Naive thymus-derived CD4-positive, alpha-beta T cell (primary cell): ENCODE data around the gene REXO1. TPM values are rescaled to one million over a fixed set of nuclear protein-coding genes. Genes with fewer than 3 reads are reported as not detected.

ENCODE experiments used
- ATAC-seq: fragments of 150-1000 bp; cut with Tn5 transposase; 2 replicates; pipeline ENCODE4 v1.10.0; 2021; ENCODE audit warnings: mild to moderate bottlenecking, moderate library complexity
- CTCF ChIA-PET: fragments of 350-600 bp; sonication (Branson Sonifier 250); formaldehyde crosslinking; loops from one replicate; lab custom pipeline; 2021; ENCODE audit warnings: antibody characterized with exemption; lab: Charles Lee
- POLR2A ChIA-PET: fragments of 350-600 bp; sonication (Branson Sonifier 250); formaldehyde crosslinking; loops from one replicate; lab custom pipeline; 2021; ENCODE audit warnings: antibody characterized with exemption, inconsistent platforms; lab: Charles Lee
- DNase-seq, 9 donors: peaks; one replicate each; pipeline versions ENCODE4 v3.0.0 to v3.0.0-alpha.2; 2020 to 2022; ENCODE audit warnings: mixed read lengths in 1 of 9
- H3K27ac ChIP-seq: one replicate; pipeline ENCODE4 v1.7.0; 2013; ENCODE audit warnings: mild to moderate bottlenecking, low read depth, low read length, moderate library complexity
- H3K27me3 ChIP-seq, 2 donors: one replicate each; pipeline ENCODE4 v1.7.0; 2013; ENCODE audit warnings: low read length in 2 of 2, mild to moderate bottlenecking in 2 of 2, moderate library complexity in 2 of 2; ENCODE audit not compliant: control insufficient read depth in 2 of 2, insufficient read depth in 2 of 2
- H3K36me3 ChIP-seq, 3 experiments: 1 replicate in 2 of 3; 2 replicates in 1 of 3; pipeline ENCODE4 v1.7.0; 2013; ENCODE audit warnings: low read length in 3 of 3, mild to moderate bottlenecking in 3 of 3, moderate library complexity in 1 of 3; ENCODE audit not compliant: insufficient read depth in 3 of 3, control insufficient read depth in 2 of 3
- H3K4me1 ChIP-seq, 2 donors: one replicate each; pipeline ENCODE4 v1.7.0; 2013; ENCODE audit warnings: low read length in 2 of 2, mild to moderate bottlenecking in 2 of 2, moderate library complexity in 1 of 2; ENCODE audit not compliant: control insufficient read depth in 2 of 2, insufficient read depth in 2 of 2
- H3K4me3 ChIP-seq: 2 replicates; pipeline ENCODE4 v1.7.0; 2013; ENCODE audit warnings: mild to moderate bottlenecking, low read length
- H3K9me3 ChIP-seq, 3 experiments: 1 replicate in 2 of 3; 2 replicates in 1 of 3; pipeline ENCODE4 v1.7.0; 2013; ENCODE audit warnings: low read length in 3 of 3; ENCODE audit not compliant: control insufficient read depth in 2 of 3
- H3K27ac Mint-ChIP-seq, 9 donors: one replicate each; pipeline ENCODE4 v1.8.0; 2020 to 2022; ENCODE audit warnings: mixed read lengths in 9 of 9, mild to moderate bottlenecking in 8 of 9, moderate library complexity in 5 of 9, inconsistent platforms in 2 of 9
- H3K27me3 Mint-ChIP-seq, 5 donors: one replicate each; pipeline ENCODE4 v1.8.0; 2021 to 2022; ENCODE audit warnings: mixed read lengths in 5 of 5, mild to moderate bottlenecking in 1 of 5
- H3K36me3 Mint-ChIP-seq, 5 donors: one replicate each; pipeline ENCODE4 v1.8.0; 2020 to 2022; ENCODE audit warnings: mixed read lengths in 5 of 5, mild to moderate bottlenecking in 3 of 5, inconsistent platforms in 1 of 5
- H3K4me1 Mint-ChIP-seq, 7 donors: one replicate each; pipeline ENCODE4 v1.8.0; 2020 to 2022; ENCODE audit warnings: mixed read lengths in 7 of 7, mild to moderate bottlenecking in 3 of 7, inconsistent platforms in 1 of 7
- H3K4me3 Mint-ChIP-seq, 10 donors: one replicate each; pipeline ENCODE4 v1.8.0; 2020 to 2022; ENCODE audit warnings: mild to moderate bottlenecking in 10 of 10, mixed read lengths in 10 of 10, moderate library complexity in 6 of 10, inconsistent platforms in 2 of 10
- H3K9me3 Mint-ChIP-seq, 11 donors: one replicate each; pipeline ENCODE4 v1.8.0; 2020 to 2022; ENCODE audit warnings: mixed read lengths in 11 of 11, mild to moderate bottlenecking in 4 of 11, inconsistent platforms in 1 of 11, moderate library complexity in 1 of 11
- intact Hi-C, 2 donors: fragments of 100-400 bp; cut with micrococcal nuclease; formaldehyde crosslinking; loops; one replicate each; pipeline ENCODE4 v1.15.1; 2023
- polyA plus RNA-seq, 2 donors: library from polyadenylated mRNA; unstranded; fragments of 300-500 nt; fragmentation: Illumina TruSeq; gene quantifications; one replicate each; pipeline ENCODE4 v1.2.3, GENCODE V29; 2021
- total RNA-seq, 6 experiments: library from RNA in 5 of 6; stranded (reverse) in 5 of 6; gene quantifications; 1 replicate in 5 of 6; 2 replicates in 1 of 6; pipeline ENCODE4 v1.2.3 and lab custom pipeline; 2021 to 2026

The REXO1 gene
- total and polyA plus RNA-seq, 7 experiments from 2014 or later: 5.4 to 92.6 (median 56.7) TPM

GRCh38 chr19:1780272-1780958 lies 67.9 kb downstream of the REXO1 start:
- peaks cover 0 to 26% (median 5%) of the 10 kb centered on the region in 11 donors for H3K9me3 Mint-ChIP-seq
- no peak overlapping the region for H3K4me3 ChIP-seq
- H3K4me3 Mint-ChIP-seq: no peak overlapping the region
- H3K36me3 Mint-ChIP-seq: peaks cover 0 to 4% (median 0%) of the 10 kb centered on the region in 5 donors
- H3K27me3 ChIP-seq: peaks cover 0 to 11% of the 10 kb centered on the region in 2 donors
- H3K36me3 ChIP-seq: no peaks in the 10 kb centered on the region
- POLR2A ChIA-PET: no interaction called here
- ATAC-seq (no peak), DNase-seq (no peak)
- H3K4me1 ChIP-seq: no peaks in the 10 kb centered on the region
- peaks cover 0 to 8% (median 0%) of the 10 kb centered on the region in 3 experiments for H3K9me3 ChIP-seq
- no peak overlapping the region for H3K27ac Mint-ChIP-seq
- H3K4me1 Mint-ChIP-seq: peaks cover 0 to 7% (median 5%) of the 10 kb centered on the region in 7 donors
- intact Hi-C loops: no loop called here
- CTCF ChIA-PET: interaction anchor here (1.3 kb wide), 1 partner anchor 46 kb away, joined by 9 read pairs; no protein-coding TSS in a partner anchor
- peaks cover 43 to 68% (median 53%) of the 10 kb centered on the region in 5 donors for H3K27me3 Mint-ChIP-seq
- no peak overlapping the region for H3K27ac ChIP-seq

GRCh38 chr19:1779574-1779973 lies 68.7 kb downstream of the REXO1 start:
- Histone ChIP-seq H3K27me3 (peaks cover 0 to 11% of the 10 kb centered on the region in 2 donors), H3K4me1 (no peaks in the 10 kb centered on the region), H3K9me3 (peaks cover 0 to 8% (median 0%) of the 10 kb centered on the region in 3 experiments), H3K27ac (no peak overlapping the region), H3K4me3 (no peak overlapping the region), H3K36me3 (no peaks in the 10 kb centered on the region)
- H3K27ac Mint-ChIP-seq: no peak overlapping the region
- ChIA-PET POLR2A (no interaction called here), CTCF (interaction anchor here (1.1 kb wide), 1 partner anchor 10 kb away, joined by 4 read pairs; no protein-coding TSS in a partner anchor)
- H3K4me3 Mint-ChIP-seq: no peak overlapping the region
- peaks cover 0 to 4% (median 0%) of the 10 kb centered on the region in 5 donors for H3K36me3 Mint-ChIP-seq
- no peak for DNase-seq
- peaks cover 46 to 60% (median 53%) of the 10 kb centered on the region in 5 donors for H3K27me3 Mint-ChIP-seq
- ATAC-seq: no peak
- peaks cover 0 to 26% (median 5%) of the 10 kb centered on the region in 11 donors for H3K9me3 Mint-ChIP-seq
- H3K4me1 Mint-ChIP-seq: peaks cover 0 to 7% (median 5%) of the 10 kb centered on the region in 7 donors
- intact Hi-C loops: no loop called here

GRCh38 chr19:1777149-1777548 lies 71.1 kb downstream of the REXO1 start:
- H3K4me1 Mint-ChIP-seq: peaks cover 0 to 7% (median 5%) of the 10 kb centered on the region in 7 donors
- ChIA-PET POLR2A (no interaction called here), CTCF (interaction anchor here (0.6 kb wide), 1 partner anchor 104 kb away, joined by 3 read pairs; no protein-coding TSS in a partner anchor)
- intact Hi-C loops: no loop called here
- Histone ChIP-seq H3K27me3 (peaks cover 0 to 11% of the 10 kb centered on the region in 2 donors), H3K4me3 (no peak overlapping the region), H3K36me3 (no peaks in the 10 kb centered on the region), H3K9me3 (peaks cover 0 to 7% (median 0%) of the 10 kb centered on the region in 3 experiments), H3K4me1 (no peaks in the 10 kb centered on the region), H3K27ac (no peak overlapping the region)
- H3K27me3 Mint-ChIP-seq: peaks cover 56 to 69% (median 65%) of the 10 kb centered on the region in 5 donors
- no peak for ATAC-seq
- H3K4me3 Mint-ChIP-seq: no peak overlapping the region
- peaks cover 0 to 6% (median 0%) of the 10 kb centered on the region in 5 donors for H3K36me3 Mint-ChIP-seq
- H3K9me3 Mint-ChIP-seq: peaks cover 0 to 29% (median 10%) of the 10 kb centered on the region in 11 donors
- DNase-seq: no peak
- H3K27ac Mint-ChIP-seq: peak overlapping the region in 1 of 9 donors; percentile 16

- Histone ChIP-seq H3K27me3 (peaks cover 0 to 11% of the 10 kb centered on the region in 2 donors), H3K9me3 (peaks cover 0 to 2% (median 0%) of the 10 kb centered on the region in 3 experiments), H3K4me1 (no peaks in the 10 kb centered on the region), H3K36me3 (no peaks in the 10 kb centered on the region), H3K4me3 (no peak overlapping the region), H3K27ac (no peak overlapping the region)
- H3K9me3 Mint-ChIP-seq: peaks cover 0 to 28% (median 6%) of the 10 kb centered on the region in 11 donors
- peaks cover 0 to 7% (median 5%) of the 10 kb centered on the region in 7 donors for H3K4me1 Mint-ChIP-seq
- no peak for ATAC-seq
- H3K27ac Mint-ChIP-seq: peak overlapping the region in 1 of 9 donors; percentile 46
- H3K4me3 Mint-ChIP-seq: peak overlapping the region in 1 of 10 donors; percentile 44
- ChIA-PET POLR2A (no interaction called here), CTCF (interaction anchor here (0.6 kb wide), 1 partner anchor 103 kb away, joined by 3 read pairs; no protein-coding TSS in a partner anchor)
- peaks cover 0 to 6% (median 0%) of the 10 kb centered on the region in 5 donors for H3K36me3 Mint-ChIP-seq
- intact Hi-C loops: no loop called here
- DNase-seq: no peak
- H3K27me3 Mint-ChIP-seq: peaks cover 54 to 68% (median 65%) of the 10 kb centered on the region in 5 donors
These were observed 71.6 kb downstream of the REXO1 start for GRCh38 chr19:1776606-1777147.

GRCh38 chr19:1775951-1776605 lies 72.2 kb downstream of the REXO1 start:
- H3K4me1 ChIP-seq: no peaks in the 10 kb centered on the region
- intact Hi-C loops: no loop called here
- no peaks in the 10 kb centered on the region for H3K36me3 ChIP-seq
- peaks cover 2 to 33% (median 10%) of the 10 kb centered on the region in 11 donors for H3K9me3 Mint-ChIP-seq
- ATAC-seq (no peak), DNase-seq (no peak)
- peaks cover 0 to 2% (median 0%) of the 10 kb centered on the region in 3 experiments for H3K9me3 ChIP-seq
- no peak overlapping the region for H3K27ac ChIP-seq
- peaks cover 0 to 8% (median 0%) of the 10 kb centered on the region in 5 donors for H3K36me3 Mint-ChIP-seq
- no peak overlapping the region for H3K4me3 Mint-ChIP-seq
- H3K27me3 Mint-ChIP-seq: peaks cover 56 to 68% (median 67%) of the 10 kb centered on the region in 5 donors
- H3K4me3 ChIP-seq: no peak overlapping the region
- H3K27ac Mint-ChIP-seq: no peak overlapping the region
- POLR2A ChIA-PET: no interaction called here
- H3K4me1 Mint-ChIP-seq: peaks cover 0 to 7% (median 5%) of the 10 kb centered on the region in 7 donors
- CTCF ChIA-PET: no interaction called here
- H3K27me3 ChIP-seq: peaks cover 0 to 11% of the 10 kb centered on the region in 2 donors

- H3K27ac ChIP-seq: no peak overlapping the region
- CTCF ChIA-PET: no interaction called here
- no peak overlapping the region for H3K4me3 Mint-ChIP-seq
- DNase-seq (no peak), ATAC-seq (no peak)
- no peaks in the 10 kb centered on the region for H3K4me1 ChIP-seq
- peaks cover 6 to 35% (median 19%) of the 10 kb centered on the region in 11 donors for H3K9me3 Mint-ChIP-seq
- intact Hi-C loops: no loop called here
- H3K36me3 ChIP-seq: no peaks in the 10 kb centered on the region
- H3K27me3 Mint-ChIP-seq: peaks cover 57 to 70% (median 68%) of the 10 kb centered on the region in 5 donors
- peaks cover 0 to 7% (median 5%) of the 10 kb centered on the region in 7 donors for H3K4me1 Mint-ChIP-seq
- peaks cover 0 to 11% of the 10 kb centered on the region in 2 donors for H3K27me3 ChIP-seq
- H3K9me3 ChIP-seq: peaks cover 0 to 11% (median 0%) of the 10 kb centered on the region in 3 experiments
- H3K27ac Mint-ChIP-seq: no peak overlapping the region
- H3K4me3 ChIP-seq: no peak overlapping the region
- POLR2A ChIA-PET: no interaction called here
- H3K36me3 Mint-ChIP-seq: peaks cover 0 to 17% (median 2%) of the 10 kb centered on the region in 5 donors
These were observed 73.1 kb downstream of the REXO1 start for GRCh38 chr19:1774989-1775772.
